ENCODE data around the gene CUX1. TPM values are rescaled to one million over a fixed set of nuclear protein-coding genes. Genes with fewer than 3 reads are reported as not detected.
A peak's percentile ranks its signal among the peaks of the same experiment; 100 is the strongest.

The CUX1 gene
- total RNA-seq, 4 donors from 2014 or later, result 56.9 to 124 (median 93.2) TPM

- in situ Hi-C loops (cut with MboI; ENCODE audit: low pct_ligation_motif_present in 1 of 4, low pct_unique_long_range_greater_than_20kb in 1 of 4, low sequenced_read_pairs in 3 of 4), result no loop called here
- H3K9me3 ChIP-seq, result no peaks in the 10 kb centered on the region
Measured at GRCh38 chr7:101868191-101868950, 50.9 kb downstream of the CUX1 start.

DNA sequence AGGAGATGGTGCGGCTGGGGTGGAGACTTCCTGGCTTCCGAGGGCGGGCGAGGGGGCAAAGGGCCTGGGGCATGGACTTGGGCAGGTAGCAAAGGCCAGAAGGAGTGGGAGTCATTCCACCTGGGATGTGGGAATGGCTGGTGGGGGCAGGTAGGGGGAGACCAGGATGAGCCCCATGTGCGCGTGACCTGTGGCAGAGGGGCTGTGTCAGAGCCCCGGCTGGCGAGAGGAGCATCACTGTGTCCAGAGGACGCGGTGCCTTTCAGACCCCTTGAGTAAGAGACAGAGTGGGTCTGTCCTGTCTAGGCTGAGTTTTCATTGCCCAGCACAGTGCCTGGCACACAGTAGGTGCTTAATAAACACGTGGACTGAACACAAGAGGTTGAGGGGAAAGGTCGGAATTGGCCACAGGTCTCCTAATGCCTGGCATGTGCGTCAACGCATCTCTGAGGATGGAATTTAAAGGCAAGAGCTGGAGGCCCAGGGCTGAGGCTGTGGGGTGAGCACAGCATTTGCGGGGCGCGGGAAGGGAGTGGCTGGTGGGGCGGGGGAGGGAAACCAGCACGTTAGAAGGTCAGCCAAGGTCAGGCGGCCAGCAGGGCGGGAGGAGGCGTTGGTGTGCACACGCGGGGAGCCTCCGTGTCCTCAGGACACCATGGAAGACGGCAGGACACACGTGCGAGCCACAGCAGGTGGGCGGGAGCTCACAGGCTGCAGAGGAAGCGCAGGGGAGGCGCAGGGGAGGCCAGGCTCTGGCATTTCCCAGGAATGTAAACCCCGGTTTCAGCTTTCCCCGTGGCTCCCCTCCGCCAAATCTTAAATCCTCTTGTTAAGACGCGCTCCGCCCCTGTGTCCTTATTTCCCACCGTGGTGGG is 51.8 kb downstream of the CUX1 start:
- Histone ChIP-seq H3K27me3 (no peaks in the 10 kb centered on the region), H3K27ac (peak overlapping the region; percentile 54 to 60 (median 58)), H3K4me1 (peaks cover 10 to 47% (median 24%) of the 10 kb centered on the region in 4 donors), H3K36me3 (no peaks in the 10 kb centered on the region), H3K9me3 (no peaks in the 10 kb centered on the region), H3K4me3 (no peak overlapping the region)
- no peak for DNase-seq
- in situ Hi-C loops (cut with MboI; ENCODE audit: low pct_ligation_motif_present in 1 of 4, low pct_unique_long_range_greater_than_20kb in 1 of 4, low sequenced_read_pairs in 3 of 4), result no loop called here
- intact Hi-C loops (cut with DNase I; ENCODE audit: low total_unique reads), result no loop called here
- WGBS, 2 donors (ENCODE audit: low coverage in 1 of 2), result 82 to 88% methylated on average over 10 to 38 of the region's 38 CpGs
- TF ChIP-seq, protein P1, sequence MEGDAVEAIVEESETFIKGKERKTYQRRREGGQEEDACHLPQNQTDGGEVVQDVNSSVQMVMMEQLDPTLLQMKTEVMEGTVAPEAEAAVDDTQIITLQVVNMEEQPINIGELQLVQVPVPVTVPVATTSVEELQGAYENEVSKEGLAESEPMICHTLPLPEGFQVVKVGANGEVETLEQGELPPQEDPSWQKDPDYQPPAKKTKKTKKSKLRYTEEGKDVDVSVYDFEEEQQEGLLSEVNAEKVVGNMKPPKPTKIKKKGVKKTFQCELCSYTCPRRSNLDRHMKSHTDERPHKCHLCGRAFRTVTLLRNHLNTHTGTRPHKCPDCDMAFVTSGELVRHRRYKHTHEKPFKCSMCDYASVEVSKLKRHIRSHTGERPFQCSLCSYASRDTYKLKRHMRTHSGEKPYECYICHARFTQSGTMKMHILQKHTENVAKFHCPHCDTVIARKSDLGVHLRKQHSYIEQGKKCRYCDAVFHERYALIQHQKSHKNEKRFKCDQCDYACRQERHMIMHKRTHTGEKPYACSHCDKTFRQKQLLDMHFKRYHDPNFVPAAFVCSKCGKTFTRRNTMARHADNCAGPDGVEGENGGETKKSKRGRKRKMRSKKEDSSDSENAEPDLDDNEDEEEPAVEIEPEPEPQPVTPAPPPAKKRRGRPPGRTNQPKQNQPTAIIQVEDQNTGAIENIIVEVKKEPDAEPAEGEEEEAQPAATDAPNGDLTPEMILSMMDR (IDR thresholded peaks at IDR 0.05), result no peak
- TF ChIP-seq POLR2A (IDR thresholded peaks at IDR 0.05), result no peak
- TF ChIP-seq EP300 (IDR thresholded peaks at IDR 0.05; ENCODE audit: low read depth), result no peak
- no peak for TF ChIP-seq POLR2AphosphoS5 (IDR thresholded peaks at IDR 0.05)

More at GRCh38 chr7:101868191-101868950, 50.9 kb downstream of the CUX1 start:
- DNase-seq, result no peak
- WGBS, 2 donors (ENCODE audit: low coverage in 1 of 2), result 88 to 100% methylated on average over 2 to 11 of the region's 11 CpGs
- Histone ChIP-seq H3K4me3 (no peak overlapping the region), H3K4me1 (peaks cover 10 to 40% (median 24%) of the 10 kb centered on the region in 4 donors), H3K27ac (no peak overlapping the region), H3K27me3 (no peaks in the 10 kb centered on the region), H3K36me3 (no peaks in the 10 kb centered on the region)
- TF ChIP-seq, protein P1 (IDR thresholded peaks at IDR 0.05), result no peak
- no peak for TF ChIP-seq POLR2AphosphoS5 (IDR thresholded peaks at IDR 0.05)
- TF ChIP-seq EP300 (IDR thresholded peaks at IDR 0.05; ENCODE audit: low read depth), result no peak
- TF ChIP-seq POLR2A (IDR thresholded peaks at IDR 0.05), result no peak
- intact Hi-C loops (cut with DNase I; ENCODE audit: low total_unique reads), result no loop called here

DNA sequence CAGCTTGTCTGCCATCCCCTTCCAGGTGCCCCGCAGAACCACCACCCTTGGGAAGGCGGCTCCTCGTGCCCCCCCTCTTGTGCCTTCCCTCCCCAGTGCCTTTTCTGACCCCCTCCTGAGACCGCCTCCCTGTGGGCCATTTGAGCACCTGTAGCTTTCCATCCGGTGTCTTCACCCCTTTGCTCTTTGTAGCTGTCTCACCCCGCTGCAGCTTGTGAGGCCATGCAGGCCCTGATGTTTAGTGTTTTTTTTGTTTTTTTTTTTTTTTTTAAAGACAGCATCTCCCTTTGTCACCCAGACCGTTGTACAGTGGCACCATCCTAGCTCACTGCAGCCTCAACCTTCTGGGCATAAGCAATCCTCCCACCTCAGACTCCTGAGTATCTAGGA is 52.5 kb downstream of the CUX1 start:
- Histone ChIP-seq H3K9me3 (no peaks in the 10 kb centered on the region), H3K4me3 (no peak overlapping the region), H3K36me3 (no peaks in the 10 kb centered on the region), H3K27me3 (no peaks in the 10 kb centered on the region), H3K4me1 (peaks cover 10 to 49% (median 24%) of the 10 kb centered on the region in 4 donors), H3K27ac (peak overlapping the region; percentile 54 to 60 (median 58))
- TF ChIP-seq EP300 (IDR thresholded peaks at IDR 0.05; ENCODE audit: low read depth) (no peak), POLR2AphosphoS5 (IDR thresholded peaks at IDR 0.05) (no peak), POLR2A (IDR thresholded peaks at IDR 0.05) (no peak)
- TF ChIP-seq, protein P1 (IDR thresholded peaks at IDR 0.05), result no peak
- in situ Hi-C loops (cut with MboI; ENCODE audit: low pct_ligation_motif_present in 1 of 4, low pct_unique_long_range_greater_than_20kb in 1 of 4, low sequenced_read_pairs in 3 of 4), result no loop called here
- WGBS, 2 donors (ENCODE audit: low coverage in 1 of 2), result 67% methylated on average over 7 of the region's 7 CpGs; no CpG with 5 or more reads in 1 of the 2 donors
- no peak for DNase-seq
- intact Hi-C loops (cut with DNase I; ENCODE audit: low total_unique reads), result no loop called here
